Pancreas (tissue), 10 donors: ENCODE measurements around the gene PHLDB2. TPM values are rescaled to one million over a fixed set of nuclear protein-coding genes. Genes with fewer than 3 reads are reported as not detected.

ENCODE experiments used
- ATAC-seq, 4 donors: fragments of 200-7000 bp; cut with Tn5 transposase; one replicate each; pipeline versions ENCODE4 v1.8.0 to v1.9.1; 2020; ENCODE audit warnings: mild to moderate bottlenecking in 4 of 4, moderate library complexity in 4 of 4
- DNase-seq, 6 donors: peaks; one replicate each; pipeline ENCODE4 v3.0.0-alpha.2; 2020
- FAIRE-seq: peaks from 2 replicates; lab custom pipeline; 2012; peaks lifted over from hg19 to GRCh38; lab: Jason Lieb, UNC
- H3K27ac ChIP-seq, 4 donors: fragments of 200-600 bp; sonication (generic); 1 replicate in 3 of 4; 2 replicates in 1 of 4; pipeline versions ENCODE4 v1.5.0 to v1.8.0; 2020
- H3K27me3 ChIP-seq, 4 donors: fragments of 200-600 bp; one replicate each; pipeline ENCODE4 v1.8.0; 2021
- H3K36me3 ChIP-seq, 3 donors: fragments of 200-600 bp; sonication (generic) in 1 of 3; one replicate each; pipeline versions ENCODE4 v1.5.0 to v1.8.0; 2020 to 2021
- H3K4me1 ChIP-seq, 3 donors: fragments of 200-600 bp; one replicate each; pipeline ENCODE4 v1.8.0; 2021
- H3K4me3 ChIP-seq, 4 donors: fragments of 200-600 bp; sonication (generic) in 2 of 4; one replicate each; pipeline versions ENCODE4 v1.5.0 to v1.8.0; 2020 to 2021
- H3K9me3 ChIP-seq, 4 donors: fragments of 200-600 bp; one replicate each; pipeline ENCODE4 v1.8.0; 2021
- WGBS, 2 donors: extraction: QIAGEN DNeasy Blood & Tissue Kit; methylation state at CpG; one replicate each; pipeline ENCODE4 v1.1.7; 2013; 5-methylcytosine and 5-hydroxymethylcytosine counted together
- intact Hi-C, 3 donors: fragments of 100-400 bp; cut with DNase I; formaldehyde crosslinking; loops; one replicate each; pipeline versions ENCODE4 v1.11.1 to v1.14.2; 2022
- polyA plus RNA-seq, 2 donors: library from polyadenylated mRNA; stranded (reverse); fragments of 200-250 nt; gene quantifications; one replicate each; pipeline ENCODE4 v1.2.3, GENCODE V29; 2013
- total RNA-seq, 6 donors: library from RNA; stranded (reverse); fragmentation: NEBNext Ultra II Directional in 4 of 6; extraction: Animal tissue kit (Norgen Biotek cat#: 25700) in 4 of 6; gene quantifications; one replicate each; pipeline versions ENCODE4 v1.2.1 to v1.2.4, GENCODE V29; 2021 to 2023
- TF ChIP-seq, protein P1 (sequence below), 4 donors: fragments of 200-600 bp; sonication (generic) in 3 of 4; IDR thresholded peaks; one replicate each; pipeline versions ENCODE4 v1.5.0 to v1.8.0; 2021; ENCODE audit warnings: antibody characterized with exemption in 4 of 4
- donor health status: healthy with polysubstance abuse.
- donor health status: DM: no; HTN: no; CAD: no; lungs with moderate emphysema.
- donor health status: DM: no; HTN: no; CAD: no.
- donor health status: control.
- donor health status: control.
- donor health status: Bipolar disorder and iron deficiency.
- donor health status: DM: yes; HTN: yes; CAD: no.
- donor health status: DM: no; HTN: no; CAD: no.
- donor health status: DM: no; HTN: no; CAD: no.
- donor health status: DM: yes; HTN: yes; CAD: no.

Gene PHLDB2
- total and polyA plus RNA-seq, 8 donors, result 10.8 to 36.7 (median 15.1) TPM

DNA sequence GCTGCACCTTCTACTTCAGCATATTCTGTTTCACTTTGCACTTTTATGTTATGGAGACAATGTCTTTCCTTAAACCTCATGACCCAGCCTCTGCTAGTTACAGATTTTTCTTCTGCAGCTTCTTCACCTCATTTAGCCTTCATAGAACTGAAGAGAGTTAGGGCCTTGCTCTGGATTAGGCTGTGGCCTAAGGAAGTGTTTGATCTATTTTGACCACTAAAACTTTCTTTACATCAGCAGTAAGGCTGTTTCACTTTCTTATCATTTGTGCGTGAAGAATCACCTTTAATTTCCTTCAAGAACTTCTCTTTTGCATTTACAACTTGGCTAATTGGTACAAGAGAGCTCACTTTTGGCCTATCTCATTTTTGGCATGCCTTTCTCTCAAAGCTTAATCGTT is 40.9 kb downstream of the PHLDB2 start:
- Histone ChIP-seq H3K9me3 (no peaks in the 10 kb centered on the region), H3K27ac (no peak overlapping the region), H3K4me3 (no peak overlapping the region), H3K36me3 (no peaks in the 10 kb centered on the region), H3K4me1 (no peaks in the 10 kb centered on the region), H3K27me3 (no peaks in the 10 kb centered on the region)
- intact Hi-C loops, result no loop called here
- WGBS, 2 donors, result 77 to 83% methylated on average over 2 of the region's 2 CpGs
- TF ChIP-seq, protein P1, sequence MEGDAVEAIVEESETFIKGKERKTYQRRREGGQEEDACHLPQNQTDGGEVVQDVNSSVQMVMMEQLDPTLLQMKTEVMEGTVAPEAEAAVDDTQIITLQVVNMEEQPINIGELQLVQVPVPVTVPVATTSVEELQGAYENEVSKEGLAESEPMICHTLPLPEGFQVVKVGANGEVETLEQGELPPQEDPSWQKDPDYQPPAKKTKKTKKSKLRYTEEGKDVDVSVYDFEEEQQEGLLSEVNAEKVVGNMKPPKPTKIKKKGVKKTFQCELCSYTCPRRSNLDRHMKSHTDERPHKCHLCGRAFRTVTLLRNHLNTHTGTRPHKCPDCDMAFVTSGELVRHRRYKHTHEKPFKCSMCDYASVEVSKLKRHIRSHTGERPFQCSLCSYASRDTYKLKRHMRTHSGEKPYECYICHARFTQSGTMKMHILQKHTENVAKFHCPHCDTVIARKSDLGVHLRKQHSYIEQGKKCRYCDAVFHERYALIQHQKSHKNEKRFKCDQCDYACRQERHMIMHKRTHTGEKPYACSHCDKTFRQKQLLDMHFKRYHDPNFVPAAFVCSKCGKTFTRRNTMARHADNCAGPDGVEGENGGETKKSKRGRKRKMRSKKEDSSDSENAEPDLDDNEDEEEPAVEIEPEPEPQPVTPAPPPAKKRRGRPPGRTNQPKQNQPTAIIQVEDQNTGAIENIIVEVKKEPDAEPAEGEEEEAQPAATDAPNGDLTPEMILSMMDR (IDR thresholded peaks at IDR 0.05), result no peak
- FAIRE-seq (no peak), DNase-seq (no peak), ATAC-seq (no peak)

DNA sequence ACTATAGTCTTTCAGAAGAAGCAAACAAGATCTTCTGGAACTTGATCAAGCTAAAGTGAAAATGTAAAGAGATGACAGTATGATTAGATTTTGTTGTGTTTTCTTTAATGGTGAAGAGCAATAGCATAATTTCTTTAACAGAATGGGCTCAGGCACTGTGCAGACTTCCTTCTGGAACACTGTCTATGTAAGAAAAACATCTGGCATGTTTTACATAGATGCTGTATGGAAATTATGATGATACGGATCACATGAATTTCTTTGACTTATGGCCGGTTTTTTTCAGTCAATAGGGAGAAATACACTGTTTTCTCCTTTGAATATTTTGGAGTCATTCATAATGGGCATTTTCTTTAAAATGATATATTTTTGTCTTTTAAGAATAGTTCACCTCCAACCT is 42.6 kb downstream of the PHLDB2 start:
- no peaks in the 10 kb centered on the region for H3K27me3 ChIP-seq
- TF ChIP-seq, protein P1 (IDR thresholded peaks at IDR 0.05), result no peak

DNA sequence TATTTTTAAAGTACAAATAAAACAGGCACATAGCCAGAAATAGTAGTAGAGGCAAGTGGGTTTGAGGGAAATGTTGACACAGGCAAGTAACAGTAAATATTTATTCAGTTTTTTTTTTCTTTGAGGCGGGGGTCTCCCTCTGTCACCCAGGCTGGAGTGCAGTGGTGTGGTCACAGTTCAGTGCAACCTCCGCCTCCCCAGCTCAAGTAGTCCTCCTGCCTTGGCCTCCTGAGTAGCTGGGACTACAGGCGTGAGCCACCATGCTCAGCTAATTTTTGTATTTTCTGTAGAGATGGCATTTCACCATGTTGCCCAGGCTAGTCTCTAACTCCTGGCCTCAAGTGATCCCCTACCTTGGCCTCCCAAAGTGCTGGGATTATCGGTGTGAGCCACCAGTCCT is 43.5 kb downstream of the PHLDB2 start:
- Histone ChIP-seq H3K36me3 (no peaks in the 10 kb centered on the region), H3K27ac (no peak overlapping the region), H3K27me3 (no peaks in the 10 kb centered on the region), H3K9me3 (no peaks in the 10 kb centered on the region), H3K4me1 (no peaks in the 10 kb centered on the region), H3K4me3 (no peak overlapping the region)
- ATAC-seq (no peak), FAIRE-seq (no peak), DNase-seq (no peak)
- TF ChIP-seq, protein P1 (IDR thresholded peaks at IDR 0.05), result no peak
- WGBS, 2 donors, result 80 to 91% methylated on average over 4 of the region's 4 CpGs
- intact Hi-C loops, result no loop called here

More for the DNA sequence above, 42.6 kb downstream of the PHLDB2 start:
- FAIRE-seq, result no peak
- H3K36me3 ChIP-seq, result no peaks in the 10 kb centered on the region
- no peak for DNase-seq
- H3K9me3 ChIP-seq, result no peaks in the 10 kb centered on the region
- no peak overlapping the region for H3K27ac ChIP-seq
- WGBS, 2 donors, result 87 to 92% methylated on average over 2 of the region's 2 CpGs
- H3K4me1 ChIP-seq, result no peaks in the 10 kb centered on the region
- H3K4me3 ChIP-seq, result no peak overlapping the region
- ATAC-seq, result no peak
- intact Hi-C loops, result no loop called here

DNA sequence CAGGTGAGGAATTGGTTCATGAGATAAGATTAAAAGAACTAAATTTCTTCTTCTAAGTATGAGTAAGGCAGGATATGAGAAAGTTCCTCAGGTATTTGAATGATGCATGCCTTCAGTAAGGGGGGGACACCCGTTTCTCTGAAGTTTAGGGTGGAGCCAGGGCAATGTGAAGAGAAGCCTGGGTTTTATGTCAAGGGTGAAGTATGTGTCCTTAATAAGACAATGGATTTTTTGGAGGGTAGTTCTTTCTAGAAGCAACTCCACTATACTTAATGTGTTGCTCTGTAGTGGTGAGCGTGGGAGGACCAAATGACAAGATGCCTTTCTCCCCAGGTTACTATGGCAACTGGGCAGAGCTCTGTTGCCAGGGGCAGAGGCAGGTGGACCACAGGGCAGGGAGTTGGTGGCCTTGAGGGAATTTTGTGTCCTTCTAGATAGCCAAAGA is 44.0 kb downstream of the PHLDB2 start:
- H3K27ac ChIP-seq, result no peak overlapping the region
- no peaks in the 10 kb centered on the region for H3K9me3 ChIP-seq
- TF ChIP-seq, protein P1 (IDR thresholded peaks at IDR 0.05), result no peak
- 82 to 83% methylated on average over 2 of the region's 2 CpGs for WGBS, 2 donors
- FAIRE-seq (no peak), DNase-seq (no peak), ATAC-seq (no peak)
- H3K4me1 ChIP-seq, result no peaks in the 10 kb centered on the region
- H3K36me3 ChIP-seq, result no peaks in the 10 kb centered on the region
- intact Hi-C loops, result no loop called here
- no peaks in the 10 kb centered on the region for H3K27me3 ChIP-seq
- no peak overlapping the region for H3K4me3 ChIP-seq

DNA sequence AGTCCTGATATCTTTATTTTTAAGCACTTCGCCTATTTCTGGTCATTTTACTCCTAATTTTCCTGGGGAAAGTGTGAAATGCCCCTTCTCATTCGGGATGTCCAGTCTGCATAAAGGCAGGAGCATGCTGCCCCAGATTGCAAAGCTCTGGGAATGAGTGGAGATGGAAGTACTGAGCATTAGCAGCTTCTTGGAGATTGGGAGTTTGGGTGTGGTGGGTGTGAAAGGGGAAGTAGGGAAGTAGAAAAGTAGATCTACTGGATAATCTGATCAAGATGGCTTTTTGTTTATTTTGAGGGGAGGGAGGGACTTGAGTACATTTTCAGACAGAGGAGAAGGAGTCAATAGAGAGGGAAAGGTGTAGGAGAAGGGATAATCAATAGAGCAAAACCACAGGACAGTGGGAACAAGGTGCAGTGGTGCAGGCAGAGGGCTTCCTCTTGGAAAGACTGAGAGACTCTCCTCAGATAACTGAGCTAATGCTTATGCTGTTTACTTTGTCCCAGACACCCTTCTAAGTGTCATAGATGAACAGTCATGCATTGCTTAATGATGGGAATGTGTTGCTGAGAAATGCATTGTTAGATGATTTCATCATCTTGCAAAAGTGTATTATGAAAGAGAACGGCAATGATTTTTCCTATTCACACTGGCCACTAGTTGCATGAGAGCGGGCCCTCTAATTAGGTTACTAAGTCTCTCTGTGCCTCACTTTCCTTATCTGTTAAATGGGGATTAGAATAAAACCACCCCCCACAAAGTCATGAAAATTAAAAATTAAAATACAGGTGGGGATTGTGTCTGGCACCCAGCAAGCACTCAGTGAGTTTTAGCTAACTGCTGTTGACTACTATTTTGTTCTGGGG is 45.5 kb downstream of the PHLDB2 start:
- ATAC-seq (peak in 3 of 4 donors; percentile 61 to 82 (median 64)), FAIRE-seq (no peak), DNase-seq (no peak)
- H3K4me3 ChIP-seq, result no peak overlapping the region
- H3K27me3 ChIP-seq, result no peaks in the 10 kb centered on the region
- H3K36me3 ChIP-seq, result no peaks in the 10 kb centered on the region
- H3K27ac ChIP-seq, result no peak overlapping the region
- H3K4me1 ChIP-seq, result no peaks in the 10 kb centered on the region
- TF ChIP-seq, protein P1 (IDR thresholded peaks at IDR 0.05), result no peak
- no peaks in the 10 kb centered on the region for H3K9me3 ChIP-seq
- 91% methylated on average over 4 of the region's 4 CpGs for WGBS, 2 donors
- intact Hi-C loops, result no loop called here
